GM18907 (cell line): ENCODE results near the gene SIRPA.
"Not testable (repeated sequence)": the region's sequence is repeated elsewhere in the genome, so short reads cannot be mapped to it uniquely, and the experiment has no call there.

Source experiments
- ATAC-seq: cut with Tn5 transposase; IDR thresholded peaks from one replicate; pipeline ENCODE4 v1.9.1; 2021; ENCODE audit warnings: mild to moderate bottlenecking, moderate library complexity; ENCODE audit not compliant: unreplicated experiment

The SIRPA gene

DNA sequence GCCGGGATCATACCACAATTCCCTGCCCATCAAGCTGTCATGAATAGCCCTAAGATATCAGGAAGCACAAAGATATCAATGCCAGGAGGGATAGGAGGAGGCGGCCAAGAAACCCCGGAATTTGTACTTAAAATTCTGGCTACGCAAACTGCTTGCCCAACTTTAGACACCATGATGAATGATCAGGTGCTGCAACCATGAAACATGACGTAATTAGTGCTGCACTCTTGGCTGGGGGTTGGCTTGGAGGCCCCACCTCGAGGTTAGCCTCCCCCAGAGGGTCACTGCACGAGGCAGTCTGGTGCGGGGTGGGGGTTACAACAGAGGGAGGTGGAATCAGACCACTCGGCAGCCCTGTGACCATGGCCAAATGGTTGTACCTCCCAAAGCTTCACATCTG is 8.9 kb downstream of the SIRPA start:
- ATAC-seq, result no peak

GRCh38 chr20:1905009-1905408 is 9.8 kb downstream of the SIRPA start:
- ATAC-seq, result no peak

DNA sequence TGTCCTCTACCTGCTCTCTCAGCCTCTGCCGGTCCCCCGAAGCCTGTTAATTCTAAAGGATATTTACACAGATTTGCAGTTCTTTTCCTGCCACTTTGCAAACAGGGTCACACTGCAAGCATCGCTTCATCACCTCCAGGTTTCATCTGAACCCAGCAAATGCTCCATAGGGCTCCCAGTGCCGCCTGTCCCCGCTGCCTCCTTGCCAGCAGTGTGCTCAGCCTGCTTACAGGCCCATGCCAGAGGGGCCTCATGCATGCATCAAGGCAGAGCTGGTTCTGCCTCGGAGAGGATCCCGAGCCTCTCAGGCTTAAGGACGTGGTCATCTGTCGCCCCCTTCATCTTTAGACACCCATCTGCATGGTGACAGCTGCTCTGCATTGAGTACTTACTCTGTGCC is 10.5 kb downstream of the SIRPA start:
- no peak for ATAC-seq

- no peak for ATAC-seq
Observed at GRCh38 chr20:1906361-1907051, 11.3 kb downstream of the SIRPA start.

DNA sequence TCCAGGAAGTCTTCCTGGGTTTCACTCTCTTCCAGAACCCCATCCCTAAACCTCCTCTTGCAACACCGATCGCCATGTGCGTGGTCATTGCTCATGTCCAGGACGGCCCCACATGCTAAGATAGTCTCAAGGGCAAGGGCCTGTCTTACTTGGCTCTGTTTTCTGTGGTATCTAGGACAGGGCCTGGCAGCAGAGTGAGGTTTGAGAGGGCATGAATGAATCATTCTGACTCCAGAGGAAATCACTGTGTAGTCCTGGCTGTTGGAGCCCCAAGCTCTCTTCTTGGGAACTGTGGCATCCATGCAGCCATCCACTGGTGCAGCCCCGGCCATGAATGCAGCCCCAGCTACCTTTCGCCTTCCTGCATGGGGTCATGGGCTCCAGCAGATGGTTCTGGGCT is 12.4 kb downstream of the SIRPA start:
- no peak for ATAC-seq

- ATAC-seq, result no peak
Observed at GRCh38 chr20:1908191-1908590, 13.0 kb downstream of the SIRPA start.

DNA sequence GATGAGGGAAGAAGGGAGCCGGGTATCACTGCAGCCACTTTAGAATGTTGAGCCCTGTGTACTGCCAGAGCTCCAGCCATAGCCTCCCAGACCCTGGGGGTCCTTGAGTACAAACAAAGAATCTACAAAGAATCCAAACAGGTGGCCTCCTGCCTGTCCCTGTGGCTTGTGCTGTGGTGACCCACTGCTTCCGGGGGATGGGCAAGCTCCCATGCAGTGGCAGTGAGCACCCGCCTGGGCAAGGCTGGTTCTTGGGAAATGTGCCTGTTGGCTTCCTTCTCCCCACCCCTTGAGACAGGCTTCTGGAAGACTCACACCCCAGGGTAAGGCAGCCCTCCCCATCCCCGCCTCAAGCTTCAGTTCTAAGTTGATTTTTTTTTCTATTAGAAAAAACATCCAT is 13.9 kb downstream of the SIRPA start:
- ATAC-seq, result no peak

DNA sequence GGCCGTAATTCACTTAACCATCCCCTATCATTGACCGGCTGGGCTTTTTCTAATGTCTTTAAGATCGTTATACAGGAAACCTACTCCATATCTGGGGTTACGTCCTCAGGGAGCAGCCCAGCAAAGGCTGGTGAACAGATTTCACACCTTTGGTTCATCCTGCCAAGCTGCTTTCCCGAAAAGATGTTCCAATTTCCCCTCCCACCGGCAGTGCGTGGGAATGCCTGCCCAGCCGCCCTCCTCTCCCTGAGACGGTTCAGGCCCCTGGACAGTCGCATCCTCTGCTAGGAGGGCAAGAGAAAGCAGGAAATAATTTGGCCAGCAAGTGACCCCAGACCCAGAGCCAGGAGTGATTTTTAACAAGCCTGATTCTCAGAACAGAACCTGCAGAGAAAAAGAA is 16.3 kb downstream of the SIRPA start:
- ATAC-seq, result no peak

DNA sequence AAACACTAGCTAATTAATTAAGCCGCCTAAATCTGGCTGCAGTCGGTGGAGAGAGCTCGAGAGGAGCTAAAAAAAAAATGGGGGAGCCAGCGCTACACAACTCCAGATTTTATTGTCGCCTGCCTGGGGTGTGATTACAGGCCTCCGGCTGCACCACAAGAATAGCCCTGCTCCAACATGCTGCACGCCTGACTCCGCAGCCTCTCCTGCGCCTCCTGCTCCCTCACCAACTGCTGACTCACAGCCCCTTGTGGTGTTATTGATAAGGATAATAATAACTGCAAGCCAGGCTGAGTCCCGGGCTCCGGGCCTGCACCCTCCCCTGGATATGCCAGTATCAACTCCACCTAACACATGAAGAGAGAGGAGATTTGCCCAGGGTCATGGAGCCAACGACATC is 16.8 kb downstream of the SIRPA start:
- no peak for ATAC-seq

GRCh38 chr20:1912646-1913045 is 17.4 kb downstream of the SIRPA start:
- no peak for ATAC-seq

DNA sequence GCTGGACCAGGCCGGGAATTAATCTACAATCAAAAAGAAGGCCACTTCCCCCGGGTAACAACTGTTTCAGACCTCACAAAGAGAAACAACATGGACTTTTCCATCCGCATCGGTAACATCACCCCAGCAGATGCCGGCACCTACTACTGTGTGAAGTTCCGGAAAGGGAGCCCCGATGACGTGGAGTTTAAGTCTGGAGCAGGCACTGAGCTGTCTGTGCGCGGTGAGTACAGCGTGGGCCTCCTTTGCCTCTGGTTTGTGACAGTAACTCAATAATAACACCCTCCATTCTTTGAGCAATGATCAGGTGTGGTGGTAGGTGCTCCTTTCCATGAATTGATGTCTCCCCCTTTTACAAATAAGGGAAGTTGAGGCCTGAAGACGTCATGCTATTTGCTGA is 20.0 kb downstream of the SIRPA start:
- not testable (repeated sequence) for ATAC-seq

DNA sequence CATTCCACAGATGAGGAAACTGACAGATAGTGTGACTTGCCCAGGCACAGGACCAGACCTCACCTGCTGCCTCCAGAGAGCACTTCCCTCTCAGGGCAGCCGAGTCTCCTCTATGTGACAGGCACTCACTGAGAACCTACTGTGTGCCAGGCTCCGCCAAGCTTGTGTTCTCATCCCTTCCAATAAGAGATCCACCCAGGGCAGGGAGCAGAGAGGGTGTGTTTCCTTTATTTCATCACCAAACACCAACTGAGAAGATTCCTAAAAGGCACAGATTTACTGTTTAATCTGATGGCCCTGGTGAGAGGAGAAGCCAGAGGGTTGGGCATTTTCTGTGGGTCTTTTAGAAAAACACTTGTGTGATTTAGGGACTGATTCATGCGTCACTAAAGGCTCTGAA is 20.5 kb downstream of the SIRPA start:
- ATAC-seq, result no peak

DNA sequence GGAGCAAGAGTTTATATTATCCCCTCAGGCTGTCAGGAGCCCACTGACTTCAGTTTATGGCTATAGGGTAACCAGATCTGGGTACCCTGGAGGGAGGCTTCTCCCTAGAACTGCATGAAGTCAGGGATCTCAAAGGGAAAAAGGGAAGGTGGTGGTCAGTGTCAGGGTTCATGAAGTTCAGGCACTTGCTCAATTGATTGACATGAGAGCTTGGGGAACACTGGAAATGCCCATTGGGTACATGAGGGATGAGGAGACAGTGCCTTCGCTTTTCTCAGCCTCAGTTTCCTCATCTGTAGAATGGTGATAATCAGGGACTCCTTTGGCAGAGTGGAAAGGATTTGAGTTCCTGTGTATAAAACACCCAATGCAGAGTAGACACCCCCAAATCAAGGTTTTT is 22.6 kb downstream of the SIRPA start:
- ATAC-seq, result no peak

GRCh38 chr20:1918491-1919165 is 23.4 kb downstream of the SIRPA start:
- ATAC-seq, result no peak

GRCh38 chr20:1920252-1920651 is 25.0 kb downstream of the SIRPA start:
- ATAC-seq, result no peak

- ATAC-seq, result no peak
Observed at GRCh38 chr20:1920826-1921225, 25.6 kb downstream of the SIRPA start.

DNA sequence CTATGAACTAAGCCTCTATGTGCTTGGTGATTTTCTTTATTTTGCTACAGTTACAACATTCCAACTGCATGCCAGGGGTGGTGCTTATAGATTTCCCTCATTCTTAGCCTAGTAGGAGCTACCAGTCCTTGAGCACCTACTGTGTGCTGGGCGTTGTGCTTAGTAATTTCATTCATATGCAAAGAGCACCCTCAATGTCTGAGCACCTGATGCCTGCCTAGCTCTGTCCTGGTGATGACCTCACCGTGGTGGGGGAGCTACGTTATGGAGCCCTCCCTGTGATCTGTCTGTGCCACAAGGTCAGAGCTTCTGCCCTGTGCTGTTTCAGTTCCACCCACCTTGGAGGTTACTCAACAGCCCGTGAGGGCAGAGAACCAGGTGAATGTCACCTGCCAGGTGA is 26.8 kb downstream of the SIRPA start:
- ATAC-seq, result not testable (repeated sequence)

GRCh38 chr20:1922786-1923185 is 27.6 kb downstream of the SIRPA start:
- no peak for ATAC-seq

DNA sequence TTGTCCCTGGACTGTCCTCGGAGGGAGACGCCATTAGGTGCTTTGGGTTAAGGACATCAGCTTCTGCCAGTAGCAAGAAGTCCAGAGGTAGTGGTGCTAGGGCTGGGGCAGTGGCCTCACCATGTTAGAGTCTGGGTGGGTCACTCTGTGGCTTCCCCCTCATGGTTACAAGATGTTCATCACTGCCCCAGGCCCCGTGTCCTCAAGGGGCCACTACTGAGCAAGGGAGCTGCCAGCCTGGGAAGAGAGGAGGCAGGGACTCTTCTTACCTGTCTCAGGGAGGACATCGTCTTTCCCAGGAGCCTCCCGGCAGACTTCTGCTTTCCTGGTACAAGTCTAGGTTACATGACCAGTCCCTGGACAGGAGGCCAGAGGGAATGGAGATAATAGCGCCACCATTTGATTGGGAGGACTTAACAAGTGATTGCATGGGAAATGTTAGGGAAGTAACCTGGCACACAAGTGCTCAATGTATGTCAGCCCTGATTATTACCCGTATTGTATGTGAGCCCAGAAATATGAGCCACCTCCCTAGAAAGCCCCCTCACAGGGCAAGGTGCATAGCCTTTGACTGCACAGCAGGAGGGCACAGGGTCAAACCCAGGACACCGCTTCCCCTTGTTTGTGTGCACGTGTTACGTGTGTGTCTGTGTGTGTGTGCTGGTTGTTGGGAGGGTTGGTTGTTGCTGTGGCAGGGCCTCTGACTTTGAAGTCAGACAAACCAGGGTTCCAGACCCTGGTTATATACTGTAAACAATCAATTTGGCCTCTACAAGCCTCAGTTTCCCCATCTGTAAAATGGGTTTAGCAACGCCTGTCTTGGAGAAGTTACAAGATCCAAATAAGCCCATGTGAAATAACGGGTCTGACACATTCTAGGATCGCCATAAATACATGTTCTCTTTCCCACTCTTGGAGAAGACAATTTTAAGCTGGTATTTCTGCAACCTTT is 30.0 kb downstream of the SIRPA start:
- ATAC-seq, result no peak

- no peak for ATAC-seq
Observed at GRCh38 chr20:1926237-1926636, 31.0 kb downstream of the SIRPA start.

GRCh38 chr20:1927217-1927616 is 32.0 kb downstream of the SIRPA start:
- no peak for ATAC-seq

DNA sequence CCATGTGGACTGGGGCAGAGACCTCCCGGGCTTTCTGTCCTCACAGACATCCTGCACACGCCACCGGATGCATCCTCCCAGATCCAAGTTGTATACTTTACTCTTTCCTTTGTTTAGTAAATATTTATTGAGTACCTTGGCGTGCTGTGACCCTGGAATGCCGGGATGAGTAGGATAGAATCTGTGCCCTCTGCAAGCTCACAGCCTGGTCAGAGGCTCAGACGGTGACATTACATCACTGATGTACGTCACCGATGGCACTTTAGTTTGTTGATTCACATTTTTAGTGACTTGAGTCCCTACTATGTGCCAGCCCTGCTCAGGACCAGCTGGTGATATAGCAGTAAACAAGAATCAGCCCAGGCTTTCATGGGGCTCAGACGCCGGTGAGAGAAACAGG is 32.9 kb downstream of the SIRPA start:
- ATAC-seq, result no peak
